HG02571 (cell line): Measurements from ENCODE around the gene LPCAT1.
"Not testable (repeated sequence)": the region's sequence is repeated elsewhere in the genome, so short reads cannot be mapped to it uniquely, and the experiment has no call there.

Experiments used
- ATAC-seq: cut with Tn5 transposase; IDR thresholded peaks from one replicate; pipeline ENCODE4 v1.9.1; 2021; ENCODE audit warnings: mild to moderate bottlenecking, moderate library complexity; ENCODE audit not compliant: unreplicated experiment

The LPCAT1 gene

DNA sequence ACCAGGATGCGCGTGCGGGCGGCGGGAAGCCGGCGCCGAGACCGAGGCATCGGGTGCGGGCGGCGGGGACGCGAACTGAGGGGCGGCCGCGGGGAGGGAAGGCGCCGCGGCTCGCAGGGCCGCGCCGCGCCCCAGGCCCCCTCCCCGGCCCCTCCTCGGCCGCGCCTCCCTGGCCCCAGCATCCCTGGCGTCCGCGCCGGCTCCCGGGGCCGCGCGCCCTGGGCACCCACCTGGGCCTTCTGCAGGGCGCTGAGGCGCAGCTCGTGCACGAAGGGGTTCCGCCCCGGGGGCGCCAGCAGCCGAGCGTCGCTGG is 324 bp downstream of the LPCAT1 start:
- peak; percentile 36 for ATAC-seq

DNA sequence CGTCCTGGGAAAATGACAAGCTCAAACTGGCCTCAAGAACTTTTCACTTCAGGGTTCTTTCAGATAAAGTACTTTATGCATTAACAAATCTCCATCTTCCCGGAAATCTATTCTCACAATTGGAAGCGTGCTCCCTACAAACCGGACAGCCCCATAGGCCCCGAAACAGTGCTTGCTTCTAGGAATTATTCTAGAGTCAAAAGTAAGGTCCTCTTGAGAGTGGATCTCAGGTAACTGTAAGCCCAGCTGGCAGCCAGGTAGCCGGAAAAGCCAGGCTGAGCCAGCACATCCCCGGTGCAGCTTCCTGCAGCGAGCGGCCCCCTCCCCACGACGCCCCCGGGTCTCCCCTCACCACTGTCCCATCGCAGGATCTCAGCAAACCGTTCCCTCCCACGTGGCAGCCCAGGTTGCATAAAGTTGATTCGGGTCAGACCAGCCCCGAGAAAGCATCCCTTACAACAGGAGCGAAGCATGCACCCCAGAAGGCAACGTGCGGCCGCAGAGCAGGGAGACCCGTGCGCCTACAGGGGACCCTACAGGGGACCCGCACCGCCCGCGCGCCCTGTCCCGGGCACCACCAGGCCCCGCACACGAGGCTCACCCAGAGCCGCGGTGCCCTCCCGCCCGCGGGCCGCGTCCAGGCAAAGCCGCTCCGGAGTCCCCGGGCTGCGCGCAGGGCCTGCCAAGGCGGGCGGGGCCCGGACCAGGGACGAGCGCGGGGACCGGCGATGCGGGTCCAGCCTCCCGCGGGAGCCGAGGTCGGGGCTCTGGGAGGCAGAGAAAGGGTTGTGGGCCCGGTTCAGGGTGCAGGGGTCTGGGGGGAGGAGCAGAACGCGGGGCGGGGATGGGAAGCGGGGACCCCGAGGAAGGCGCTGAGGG is 920 bp downstream of the LPCAT1 start:
- ATAC-seq, result no peak

GRCh38 chr5:1521671-1522600 is 1.8 kb downstream of the LPCAT1 start:
- ATAC-seq, result no peak

DNA sequence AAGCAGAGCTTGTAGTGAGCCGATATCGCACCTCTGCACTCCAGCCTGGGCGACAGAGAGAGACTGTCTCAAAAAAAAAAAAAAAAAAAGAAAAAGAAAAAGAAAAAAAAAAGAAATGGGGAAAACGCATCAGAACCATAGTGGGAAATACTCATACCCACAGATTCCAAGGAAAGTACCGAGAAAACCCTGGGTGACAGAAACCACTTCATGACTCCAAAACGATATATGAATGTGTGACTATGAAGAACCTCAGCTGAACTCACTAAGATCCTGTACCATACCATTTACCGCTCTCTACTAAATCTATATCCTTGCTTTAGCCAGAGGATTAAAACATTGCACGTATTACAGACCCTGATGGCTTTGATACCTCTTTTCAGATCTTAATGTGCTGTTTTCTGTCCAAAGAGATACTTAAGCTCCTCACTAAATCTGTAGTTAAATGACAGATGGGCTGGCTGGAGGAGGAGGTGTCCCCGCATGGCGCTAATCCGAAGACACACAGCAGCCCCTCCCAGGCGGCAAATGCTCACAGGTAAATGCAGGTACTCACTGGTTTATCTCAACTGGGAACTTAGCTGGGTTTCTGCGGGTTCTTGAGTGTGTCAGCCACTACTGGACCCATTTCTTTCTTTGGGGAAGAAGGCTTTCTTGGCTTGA is 2.8 kb downstream of the LPCAT1 start:
- no peak for ATAC-seq

- ATAC-seq, result no peak
Observed at GRCh38 chr5:1519631-1520210, 4.0 kb downstream of the LPCAT1 start.

GRCh38 chr5:1517838-1518237 is 5.9 kb downstream of the LPCAT1 start:
- no peak for ATAC-seq

DNA sequence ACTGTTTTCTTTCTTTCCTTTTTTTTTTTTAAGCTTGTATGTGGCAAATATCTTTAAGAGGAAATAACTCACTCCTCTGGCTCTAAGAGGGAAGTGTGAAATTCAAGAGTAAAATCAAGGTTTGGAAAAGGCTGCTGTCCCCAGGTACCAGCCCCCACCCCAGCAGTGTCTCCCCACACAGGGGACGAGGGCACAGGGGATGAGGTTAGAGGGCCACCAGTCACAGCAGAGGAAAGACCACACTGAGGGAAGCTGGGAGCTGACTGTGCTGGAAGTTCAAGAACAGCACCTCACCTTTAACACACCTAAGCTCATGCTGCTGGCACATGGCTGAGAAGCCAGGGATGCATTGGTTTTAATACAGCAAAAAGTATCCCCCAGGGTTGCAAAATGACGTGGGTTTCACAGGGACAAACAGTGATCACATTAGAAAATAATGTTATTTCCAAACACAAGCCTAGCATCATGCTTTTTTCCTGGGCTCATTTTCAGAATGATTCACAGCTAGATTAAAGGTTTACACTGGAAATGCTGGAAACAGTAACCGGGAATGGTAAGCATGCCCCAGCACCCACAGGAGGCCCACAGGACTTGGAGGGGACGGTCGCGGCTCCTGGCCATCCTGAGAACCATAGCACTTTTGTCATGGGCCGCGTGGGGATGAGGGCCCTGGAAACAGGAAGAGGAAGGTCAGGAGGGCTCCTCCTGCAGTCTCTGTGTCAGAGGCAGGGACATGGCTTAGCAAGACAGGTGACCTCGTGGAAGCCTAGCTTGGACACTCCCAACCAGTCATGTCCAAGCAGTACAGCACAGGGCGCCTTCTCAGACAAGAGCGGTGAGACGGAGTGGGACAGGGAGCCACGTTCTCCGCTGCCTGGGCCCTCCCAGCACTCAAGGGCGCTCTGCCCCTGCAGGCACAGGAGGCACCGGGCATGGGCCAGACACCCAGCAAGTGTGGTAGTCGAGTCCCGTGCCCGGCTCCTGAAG is 6.9 kb downstream of the LPCAT1 start:
- ATAC-seq, result no peak

GRCh38 chr5:1515921-1516571 is 7.7 kb downstream of the LPCAT1 start:
- no peak for ATAC-seq

- ATAC-seq, result no peak
Observed at GRCh38 chr5:1515311-1515920, 8.3 kb downstream of the LPCAT1 start.

GRCh38 chr5:1514819-1515310 is 8.9 kb downstream of the LPCAT1 start:
- ATAC-seq, result not testable (repeated sequence)

- no peak for ATAC-seq
Observed at GRCh38 chr5:1514027-1514818, 9.5 kb downstream of the LPCAT1 start.

- ATAC-seq, result no peak
Observed at GRCh38 chr5:1513326-1514026, 10.3 kb downstream of the LPCAT1 start.

DNA sequence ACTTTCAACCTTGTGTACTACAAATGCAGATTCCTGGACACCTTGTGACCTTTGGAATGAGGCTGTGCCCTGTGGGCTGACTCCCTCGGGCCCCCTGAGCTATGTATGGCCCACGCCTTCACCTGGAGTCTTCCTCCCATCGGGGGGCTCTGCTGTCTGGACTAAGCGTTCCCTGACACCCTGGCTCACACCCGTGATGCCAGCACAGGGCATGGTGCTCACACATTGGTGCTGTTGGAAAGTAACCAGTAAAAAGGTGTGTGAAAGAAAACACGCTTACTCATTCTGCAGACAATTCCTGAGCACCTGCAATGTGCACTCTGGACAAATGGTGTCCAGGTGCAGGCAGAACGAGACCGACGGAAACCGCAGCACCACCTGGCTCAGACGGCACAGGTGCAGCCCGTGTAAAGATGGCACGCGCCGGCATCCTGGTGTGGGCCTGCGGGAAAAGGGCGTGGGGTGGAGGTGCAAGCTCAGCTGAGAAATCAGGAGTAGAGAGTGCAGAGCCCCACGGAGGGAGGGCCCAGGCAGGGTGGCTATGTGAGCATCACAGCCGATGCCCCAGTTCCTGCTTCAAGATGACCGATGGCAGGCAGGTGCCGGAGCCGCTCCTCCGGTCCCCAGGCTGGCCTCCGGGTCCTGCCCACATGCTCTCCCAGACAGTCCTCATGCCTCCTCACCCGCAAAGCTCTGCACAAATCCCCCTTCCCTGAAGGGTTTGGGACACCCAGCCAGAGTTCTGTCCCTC is 11.0 kb downstream of the LPCAT1 start:
- no peak for ATAC-seq

DNA sequence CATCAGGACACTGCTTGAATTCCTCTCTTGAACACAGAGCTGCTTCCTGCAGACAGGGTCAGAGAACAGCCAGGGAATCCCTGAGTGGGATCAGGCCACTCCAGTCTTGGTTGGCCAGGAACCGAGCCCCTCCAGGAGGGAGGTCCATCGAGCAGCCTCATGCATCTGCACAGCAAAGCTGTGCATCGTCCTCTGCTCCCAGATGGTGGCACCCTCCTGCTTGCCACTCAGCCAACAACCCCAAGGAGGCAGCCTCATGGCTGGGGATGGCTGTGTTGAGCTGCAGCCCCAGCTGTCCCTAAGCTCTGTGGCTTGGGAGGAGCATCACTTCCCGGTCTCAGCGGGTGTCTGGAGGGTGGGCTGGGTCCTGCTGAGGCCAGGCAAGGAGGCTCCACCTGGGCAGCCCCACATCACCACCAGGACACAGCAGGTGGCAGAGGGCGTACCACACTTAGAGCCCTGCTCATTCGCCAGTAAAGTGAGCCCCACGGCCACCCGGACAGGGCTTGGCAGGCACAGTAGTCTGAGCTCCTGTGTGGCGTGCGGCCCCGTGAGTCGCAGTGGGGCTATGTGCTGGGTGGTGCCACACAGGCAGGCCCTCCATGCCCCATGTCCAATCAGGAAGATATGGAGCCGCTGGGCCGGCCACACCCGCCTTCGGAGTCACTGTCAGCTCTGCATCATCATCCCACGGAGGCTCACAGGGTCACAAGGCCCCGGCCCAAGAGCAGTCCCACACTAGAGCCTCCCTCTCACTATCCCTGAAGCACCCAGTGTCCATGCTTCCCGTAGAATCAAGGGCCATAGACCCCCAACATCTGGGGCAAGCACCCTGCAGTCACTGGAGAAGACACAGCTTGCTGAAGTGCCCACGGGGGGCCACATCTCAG is 11.9 kb downstream of the LPCAT1 start:
- ATAC-seq, result no peak

GRCh38 chr5:1511048-1511447 is 12.7 kb downstream of the LPCAT1 start:
- no peak for ATAC-seq

GRCh38 chr5:1510631-1511030 is 13.1 kb downstream of the LPCAT1 start:
- ATAC-seq, result no peak
